H1 (cell line): Measurements from ENCODE around the gene ADD2. TPM values are rescaled to one million over a fixed set of nuclear protein-coding genes. Genes with fewer than 3 reads are reported as not detected.

Experiments
- EGR1 ChIP-seq: IDR thresholded peaks from 2 replicates; pipeline ENCODE4 v1.6.1; 2011; ENCODE audit warnings: low read depth, low read length, borderline replicate concordance
- SAP30 ChIP-seq: fragments of 300-600 bp; sonication (generic); IDR thresholded peaks from 2 replicates; pipeline ENCODE4 v1.7.1; 2012; ENCODE audit warnings: low read length, moderate library complexity, mild to moderate bottlenecking, inconsistent platforms; ENCODE audit not compliant: insufficient read depth, insufficient replicate concordance
- SIX5 ChIP-seq: IDR thresholded peaks from 2 replicates; pipeline ENCODE4 v1.6.1; 2011; ENCODE audit warnings: mild to moderate bottlenecking, low read depth, low read length
- polyA plus RNA-seq, 7 experiments: library from polyadenylated mRNA; depleted of rRNA in 3 of 7; stranded (reverse) in 5 of 7; unstranded in 2 of 7; fragments of >200 nt in 5 of 7; fragments of 200-250 nt in 2 of 7; gene quantifications; 1 replicate in 5 of 7; 2 replicates in 1 of 7; 4 replicates in 1 of 7; pipeline versions ENCODE4 v1.2.1 to v1.2.3, GENCODE V29; 2011 to 2013; ENCODE audit warnings: missing spikeins in 2 of 7, mixed read lengths in 2 of 7
- total RNA-seq: library from RNA; stranded (reverse); fragmentation: NEBNext Ultra II Directional; extraction: Animal tissue kit (Norgen Biotek cat#: 25700); gene quantifications from 2 replicates; pipeline ENCODE4 v1.2.1, GENCODE V29; 2021
- TF ChIP-seq, protein P1 (sequence below): IDR thresholded peaks from 2 replicates; pipeline ENCODE4 v1.6.1; 2011; ENCODE audit warnings: low read length, improper control_type of control experiment

The ADD2 gene
- total and polyA plus RNA-seq, 2 of the 8 experiments (the other 6 are each of a cell fraction or from before 2014, with no cell fraction given), result 58.5 to 170 TPM

DNA sequence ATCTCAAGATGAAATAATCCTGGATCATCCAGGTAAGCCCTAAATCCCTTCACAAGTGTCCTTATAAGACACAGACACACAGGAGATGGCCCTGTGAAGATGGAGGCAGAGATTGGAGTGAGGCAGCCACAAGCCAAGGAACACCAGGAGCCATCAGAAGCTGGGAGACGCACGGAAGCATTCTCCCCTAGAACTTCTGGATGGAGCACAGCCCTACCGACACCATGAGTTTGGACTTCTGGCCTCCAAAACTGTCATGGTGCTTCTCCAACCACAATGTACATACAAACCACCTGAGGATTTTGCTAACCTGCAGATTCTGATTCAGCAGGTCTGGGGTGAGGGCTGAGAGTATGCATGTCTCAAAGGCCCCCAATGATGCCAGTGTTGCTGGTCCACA is 42.5 kb downstream of the ADD2 start (continued):
- TF ChIP-seq, protein P1, sequence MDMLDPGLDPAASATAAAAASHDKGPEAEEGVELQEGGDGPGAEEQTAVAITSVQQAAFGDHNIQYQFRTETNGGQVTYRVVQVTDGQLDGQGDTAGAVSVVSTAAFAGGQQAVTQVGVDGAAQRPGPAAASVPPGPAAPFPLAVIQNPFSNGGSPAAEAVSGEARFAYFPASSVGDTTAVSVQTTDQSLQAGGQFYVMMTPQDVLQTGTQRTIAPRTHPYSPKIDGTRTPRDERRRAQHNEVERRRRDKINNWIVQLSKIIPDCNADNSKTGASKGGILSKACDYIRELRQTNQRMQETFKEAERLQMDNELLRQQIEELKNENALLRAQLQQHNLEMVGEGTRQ, result no peak
- TF ChIP-seq EGR1 (no peak), SIX5 (no peak), SAP30 (no peak)
- TF ChIP-seq, all 59 proteins: peak for 0
